CD14-positive monocyte (primary cell): Measurements from ENCODE around the gene PKD1. TPM values are rescaled to one million over a fixed set of nuclear protein-coding genes. Genes with fewer than 3 reads are reported as not detected.

Source experiments
- DNase-seq, 3 donors: peaks; one replicate each; pipeline ENCODE4 v3.0.0-alpha.2; 2011 to 2022
- H2AFZ ChIP-seq: 2 replicates; pipeline ENCODE4 v1.6.0; 2012; ENCODE audit warnings: mild to moderate bottlenecking, low read depth, low read length, inconsistent platforms; ENCODE audit not compliant: insufficient read depth, poor library complexity, severe bottlenecking
- H3K27ac ChIP-seq, 2 donors: 1 replicate in 1 of 2; 2 replicates in 1 of 2; pipeline ENCODE4 v1.5.1; 2012 to 2013; ENCODE audit warnings: low read length in 2 of 2, control low read depth in 1 of 2, inconsistent platforms in 1 of 2, low read depth in 1 of 2, mild to moderate bottlenecking in 1 of 2
- H3K27me3 ChIP-seq, 2 donors: one replicate each; pipeline versions ENCODE4 v1.6.0 to v1.6.1; 2011 to 2013; ENCODE audit warnings: low read length in 2 of 2; ENCODE audit not compliant: control insufficient read depth in 2 of 2, insufficient read depth in 2 of 2
- H3K36me3 ChIP-seq, 2 donors: replicated peaks in 1 of 2; 1 replicate in 1 of 2; 2 replicates in 1 of 2; pipeline versions ENCODE4 v1.5.1 to v1.6.1; 2012 to 2013; ENCODE audit warnings: low read length in 2 of 2, control low read depth in 1 of 2, inconsistent platforms in 1 of 2, mild to moderate bottlenecking in 1 of 2; ENCODE audit not compliant: insufficient read depth in 2 of 2, control insufficient read depth in 1 of 2
- H3K4me1 ChIP-seq, 2 donors: 1 replicate in 1 of 2; 2 replicates in 1 of 2; pipeline versions ENCODE4 v1.5.1 to v1.6.1; 2012 to 2013; ENCODE audit warnings: low read length in 2 of 2, control low read depth in 1 of 2, inconsistent platforms in 1 of 2, mild to moderate bottlenecking in 1 of 2, moderate library complexity in 1 of 2; ENCODE audit not compliant: insufficient read depth in 2 of 2, control insufficient read depth in 1 of 2
- H3K4me2 ChIP-seq: replicated peaks from 2 replicates; pipeline ENCODE3; 2012; ENCODE audit warnings: low read length, moderate library complexity, mild to moderate bottlenecking; ENCODE audit not compliant: poor library complexity, severe bottlenecking; ENCODE audit errors: extremely low read depth
- H3K4me3 ChIP-seq, 3 experiments: fragments of 200-600 bp in 1 of 3; sonication (generic) in 1 of 3; replicated peaks in 1 of 3; 1 replicate in 2 of 3; 2 replicates in 1 of 3; pipeline ENCODE4 v1.5.1; 2011 to 2013; ENCODE audit warnings: low read length in 3 of 3, mild to moderate bottlenecking in 3 of 3, control low read depth in 2 of 3, low read depth in 2 of 3, inconsistent platforms in 1 of 3, moderate library complexity in 1 of 3
- H3K79me2 ChIP-seq: 2 replicates; pipeline ENCODE4 v1.6.0; 2012; ENCODE audit warnings: mild to moderate bottlenecking, control low read depth, inconsistent platforms, low read length, moderate library complexity; ENCODE audit not compliant: insufficient read depth
- H3K9ac ChIP-seq: 2 replicates; pipeline ENCODE4 v1.6.0; 2017; ENCODE audit warnings: low read length, mild to moderate bottlenecking; ENCODE audit not compliant: insufficient read depth, poor library complexity, severe bottlenecking
- H3K9me3 ChIP-seq, 2 donors: replicated peaks in 1 of 2; 1 replicate in 1 of 2; 2 replicates in 1 of 2; pipeline versions ENCODE4 v1.5.1 to v1.6.1; 2012 to 2013; ENCODE audit warnings: low read length in 2 of 2, control low read depth in 1 of 2; ENCODE audit not compliant: control insufficient read depth in 1 of 2, insufficient read depth in 1 of 2
- H4K20me1 ChIP-seq: 2 replicates; pipeline ENCODE4 v1.6.0; 2012; ENCODE audit warnings: mild to moderate bottlenecking, low read length, control low read depth, moderate library complexity; ENCODE audit not compliant: insufficient read depth
- H3K27ac Mint-ChIP-seq, 7 donors: one replicate each; pipeline ENCODE4 v1.8.0; 2020; ENCODE audit warnings: mild to moderate bottlenecking in 7 of 7, mixed read lengths in 7 of 7, moderate library complexity in 6 of 7, inconsistent platforms in 2 of 7
- H3K27me3 Mint-ChIP-seq, 3 donors: one replicate each; pipeline ENCODE4 v1.8.0; 2021 to 2022; ENCODE audit warnings: low read depth in 3 of 3, mild to moderate bottlenecking in 3 of 3, mixed read lengths in 3 of 3, moderate library complexity in 3 of 3, inconsistent platforms in 1 of 3
- H3K36me3 Mint-ChIP-seq, 2 donors: one replicate each; pipeline ENCODE4 v1.8.0; 2020; ENCODE audit warnings: mixed read lengths in 2 of 2, inconsistent platforms in 1 of 2, mild to moderate bottlenecking in 1 of 2
- H3K4me1 Mint-ChIP-seq: one replicate; pipeline ENCODE4 v1.8.0; 2020; ENCODE audit warnings: mild to moderate bottlenecking, mixed read lengths
- H3K4me3 Mint-ChIP-seq, 2 donors: one replicate each; pipeline ENCODE4 v1.8.0; 2020; ENCODE audit warnings: mild to moderate bottlenecking in 2 of 2, mixed read lengths in 2 of 2, moderate library complexity in 1 of 2
- H3K9me3 Mint-ChIP-seq, 7 donors: one replicate each; pipeline ENCODE4 v1.8.0; 2020 to 2022; ENCODE audit warnings: mixed read lengths in 7 of 7, mild to moderate bottlenecking in 6 of 7, moderate library complexity in 6 of 7, inconsistent platforms in 2 of 7
- CTCF ChIP-seq: fragments of 200-600 bp; IDR thresholded peaks from one replicate; pipeline ENCODE4 v1.8.0; 2022; ENCODE audit warnings: antibody characterized with exemption, mild to moderate bottlenecking
- WGBS: methylation state at CpG from one replicate; pipeline ENCODE4 v1.1.5; 2013; ENCODE audit warnings: missing lambda C conversion rate; ENCODE audit not compliant: insufficient coverage; 5-methylcytosine and 5-hydroxymethylcytosine counted together
- intact Hi-C, 2 donors: fragments of 100-400 bp; cut with micrococcal nuclease; formaldehyde crosslinking; loops; one replicate each; pipeline versions ENCODE4 v1.15.0 to v1.15.1; 2023
- polyA plus RNA-seq, 3 donors: library from polyadenylated mRNA; depleted of rRNA in 1 of 3; unstranded in 2 of 3; stranded (reverse) in 1 of 3; fragments of 300-500 nt in 2 of 3; fragments of >200 nt in 1 of 3; fragmentation: Illumina TruSeq in 2 of 3; gene quantifications; 1 replicate in 2 of 3; 2 replicates in 1 of 3; pipeline ENCODE4 v1.2.3, GENCODE V29; 2012 to 2021

Gene PKD1
- polyA plus RNA-seq, 3 donors = 0.22 to 53.8 (median 1.6) TPM

GRCh38 chr16:2040787-2041522 lies 94.7 kb downstream of the PKD1 start:
- Mint-ChIP-seq H3K27ac (no peak overlapping the region), H3K36me3 (peaks cover 3 to 4% of the 10 kb centered on the region in 2 donors), H3K9me3 (no peaks in the 10 kb centered on the region), H3K4me1 (peaks cover 8% of the 10 kb centered on the region), H3K27me3 (peaks cover 0 to 3% (median 0%) of the 10 kb centered on the region in 3 donors), H3K4me3 (no peak overlapping the region)
- Histone ChIP-seq H3K27me3 (no peaks in the 10 kb centered on the region), H3K79me2 (no peaks in the 10 kb centered on the region), H3K4me1 (peaks cover 12 to 15% of the 10 kb centered on the region in 2 donors), H3K4me2 (no peak overlapping the region), H3K4me3 (no peak overlapping the region), H3K36me3 (no peaks in the 10 kb centered on the region), H3K9me3 (no peaks in the 10 kb centered on the region), H4K20me1 (no peaks in the 10 kb centered on the region), H2AFZ (no peak overlapping the region), H3K27ac (no peak overlapping the region), H3K9ac (no peak overlapping the region)
- intact Hi-C loops = no loop called here
- no peak for TF ChIP-seq CTCF
- no peak for DNase-seq
- 92% methylated on average over 18 of the region's 20 CpGs for WGBS

GRCh38 chr16:2040041-2040786 lies 95.5 kb downstream of the PKD1 start:
- Histone ChIP-seq H3K4me2 (no peak overlapping the region), H3K4me3 (no peak overlapping the region), H3K4me1 (peaks cover 12 to 15% of the 10 kb centered on the region in 2 donors), H3K79me2 (no peaks in the 10 kb centered on the region), H2AFZ (no peak overlapping the region), H3K9ac (no peak overlapping the region), H3K27ac (no peak overlapping the region), H3K9me3 (no peaks in the 10 kb centered on the region), H3K27me3 (no peaks in the 10 kb centered on the region), H3K36me3 (no peaks in the 10 kb centered on the region), H4K20me1 (no peaks in the 10 kb centered on the region)
- 94% methylated on average over 22 of the region's 24 CpGs for whole genome bisulfite sequencing
- Mint-ChIP-seq H3K27me3 (peaks cover 0 to 3% (median 0%) of the 10 kb centered on the region in 3 donors), H3K36me3 (peaks cover 3 to 4% of the 10 kb centered on the region in 2 donors), H3K4me3 (no peak overlapping the region), H3K27ac (no peak overlapping the region), H3K4me1 (peaks cover 8% of the 10 kb centered on the region), H3K9me3 (no peaks in the 10 kb centered on the region)
- DNase-seq = no peak
- no peak for TF ChIP-seq CTCF
- intact Hi-C loops = no loop called here
